GM19023 (cell line): ENCODE data around the gene TRIM43.
"Not testable (repeated sequence)": the region's sequence is repeated elsewhere in the genome, so short reads cannot be mapped to it uniquely, and the experiment has no call there.

ENCODE experiments used
- ATAC-seq: cut with Tn5 transposase; IDR thresholded peaks from one replicate; pipeline ENCODE4 v1.9.1; 2021; ENCODE audit warnings: mild to moderate bottlenecking, moderate library complexity; ENCODE audit not compliant: unreplicated experiment

Gene TRIM43

GRCh38 chr2:95591701-95592100, at the start of gene TRIM43:
Gene TRIM43 (plus strand): TSS chr2:95592001. CDS start chr2:95594024, 2,023 bp downstream.
- ATAC-seq = not testable (repeated sequence)

GRCh38 chr2:95551055-95551568, 40.7 kb upstream of the TRIM43 start:
- no peak for ATAC-seq

- no peak for ATAC-seq
Observed at GRCh38 chr2:95552911-95553310, 38.9 kb upstream of the TRIM43 start.

GRCh38 chr2:95569170-95569569, 22.6 kb upstream of the TRIM43 start:
- no peak for ATAC-seq

- no peak for ATAC-seq
Observed at GRCh38 chr2:95573866-95574265, 17.9 kb upstream of the TRIM43 start.

- no peak for ATAC-seq
Observed at GRCh38 chr2:95574506-95574905, 17.3 kb upstream of the TRIM43 start.

GRCh38 chr2:95575857-95576256, 15.9 kb upstream of the TRIM43 start:
- no peak for ATAC-seq

- no peak for ATAC-seq
Observed at GRCh38 chr2:95578539-95578938, 13.3 kb upstream of the TRIM43 start.

- not testable (repeated sequence) for ATAC-seq
Observed at GRCh38 chr2:95583545-95583944, 8.3 kb upstream of the TRIM43 start.

- ATAC-seq = not testable (repeated sequence)
Observed at GRCh38 chr2:95584321-95584720, 7.5 kb upstream of the TRIM43 start.

- ATAC-seq = not testable (repeated sequence)
Observed at GRCh38 chr2:95589777-95590536, 1.8 kb upstream of the TRIM43 start.

GRCh38 chr2:95592973-95593372, 1.2 kb downstream of the TRIM43 start:
- not testable (repeated sequence) for ATAC-seq

GRCh38 chr2:95595012-95595411, 3.2 kb downstream of the TRIM43 start:
- not testable (repeated sequence) for ATAC-seq

- not testable (repeated sequence) for ATAC-seq
Observed at GRCh38 chr2:95601301-95601700, 9.5 kb downstream of the TRIM43 start.

GRCh38 chr2:95602146-95602545, 10.3 kb downstream of the TRIM43 start:
- not testable (repeated sequence) for ATAC-seq

- ATAC-seq = not testable (repeated sequence)
Observed at GRCh38 chr2:95608356-95608755, 16.6 kb downstream of the TRIM43 start.

- ATAC-seq = not testable (repeated sequence)
Observed at GRCh38 chr2:95609764-95610163, 18.0 kb downstream of the TRIM43 start.

GRCh38 chr2:95613048-95613447, 21.2 kb downstream of the TRIM43 start:
- ATAC-seq = not testable (repeated sequence)

- not testable (repeated sequence) for ATAC-seq
Observed at GRCh38 chr2:95622728-95623127, 30.9 kb downstream of the TRIM43 start.

GRCh38 chr2:95630987-95631386, 39.2 kb downstream of the TRIM43 start:
- not testable (repeated sequence) for ATAC-seq

GRCh38 chr2:95633626-95634259, 41.9 kb downstream of the TRIM43 start:
- not testable (repeated sequence) for ATAC-seq
